OCI-LY7 (cell line): ENCODE measurements around the gene PCYOX1L. TPM values are rescaled to one million over a fixed set of nuclear protein-coding genes. Genes with fewer than 3 reads are reported as not detected.

Source experiments
- BruUV-seq: library from RNA; stranded (reverse); fragments of 400-500 nt; replicated peaks from 2 replicates; lab custom pipeline; 2021; lab: Mats Ljungman, UMichigan
- CTCF ChIA-PET: fragments of 300-600 bp; sonication (Branson Sonifier 250); formaldehyde crosslinking; loops from one replicate; lab custom pipeline; 2022; ENCODE audit warnings: antibody characterized with exemption; ENCODE audit not compliant: unreplicated experiment; lab: Charles Lee
- POLR2A ChIA-PET: fragments of 300-600 bp; sonication (Branson Sonifier 250); formaldehyde crosslinking; loops from one replicate; lab custom pipeline; 2022; ENCODE audit warnings: antibody characterized with exemption; lab: Charles Lee
- DNase-seq: peaks from one replicate; pipeline ENCODE4 v3.0.0-alpha.2; 2015; ENCODE audit warnings: low spot score
- H2AFZ ChIP-seq: fragments of 200-600 bp; sonication (generic), shearing (Covaris generic); 2 replicates; pipeline ENCODE4 v1.6.1; 2014; ENCODE audit warnings: mild to moderate bottlenecking, antibody characterized with exemption, low read length, moderate library complexity
- H3K27ac ChIP-seq: fragments of 200-600 bp; sonication (generic); 2 replicates; pipeline ENCODE4 v1.5.1; 2014; ENCODE audit warnings: mixed run types, low read depth, mild to moderate bottlenecking, moderate library complexity, low read length, inconsistent platforms; ENCODE audit not compliant: poor library complexity, severe bottlenecking
- H3K36me3 ChIP-seq: fragments of 200-600 bp; sonication (generic); 2 replicates; pipeline ENCODE4 v1.6.1; 2014; ENCODE audit warnings: mild to moderate bottlenecking, antibody characterized with exemption, low read length, moderate library complexity, mixed read lengths; ENCODE audit not compliant: insufficient read depth
- H3K4me1 ChIP-seq: fragments of 200-600 bp; sonication (generic); 2 replicates; pipeline ENCODE4 v1.5.1; 2014; ENCODE audit warnings: mild to moderate bottlenecking, low read length; ENCODE audit not compliant: insufficient read depth, poor library complexity, severe bottlenecking
- H3K4me2 ChIP-seq: fragments of 200-600 bp; sonication (generic); 2 replicates; pipeline ENCODE4 v1.6.1; 2014; ENCODE audit warnings: mild to moderate bottlenecking, low read length
- H3K4me3 ChIP-seq: fragments of 200-600 bp; sonication (generic); 2 replicates; pipeline ENCODE4 v1.5.1; 2014; ENCODE audit warnings: mild to moderate bottlenecking, low read depth, low read length; ENCODE audit not compliant: poor library complexity, severe bottlenecking
- H3K79me2 ChIP-seq: fragments of 200-600 bp; sonication (generic); 2 replicates; pipeline ENCODE4 v1.6.1; 2016; ENCODE audit warnings: low read depth, mild to moderate bottlenecking, low read length, moderate library complexity, mixed read lengths; ENCODE audit not compliant: insufficient read depth
- H3K9me2 ChIP-seq: fragments of 200-600 bp; sonication (generic); 2 replicates; pipeline ENCODE4 v1.6.1; 2016; ENCODE audit warnings: mild to moderate bottlenecking, low read length, mixed read lengths; ENCODE audit not compliant: insufficient read depth
- H3K9me3 ChIP-seq: fragments of 200-600 bp; sonication (generic); 2 replicates; pipeline ENCODE4 v1.6.1; 2014; ENCODE audit warnings: mild to moderate bottlenecking, mixed run types, low read length, mixed read lengths
- H4K20me1 ChIP-seq: fragments of 200-600 bp; sonication (generic); 2 replicates; pipeline ENCODE4 v1.6.1; 2014; ENCODE audit warnings: mild to moderate bottlenecking, antibody characterized with exemption, low read length, moderate library complexity, mixed read lengths; ENCODE audit not compliant: insufficient read depth
- CTCF ChIP-seq: fragments of 200-600 bp; sonication (generic); conservative IDR thresholded peaks from 2 replicates; pipeline ENCODE4 v1.5.1; 2014; ENCODE audit warnings: mild to moderate bottlenecking, antibody characterized with exemption, low read length, moderate library complexity, mixed read lengths
- EZH2phosphoT487 ChIP-seq: fragments of 200-600 bp; sonication (generic); IDR thresholded peaks from 2 replicates; pipeline ENCODE4 v1.6.1; 2018; ENCODE audit warnings: low read depth, borderline replicate concordance, mild to moderate bottlenecking, mixed run types, antibody characterized with exemption, low read length, moderate library complexity, mixed read lengths
- intact Hi-C: fragments of 100-400 bp; cut with micrococcal nuclease; formaldehyde crosslinking; loops from one replicate; pipeline ENCODE4 v1.10.0; 2022; ENCODE audit not compliant: unreplicated experiment
- total RNA-seq, 2 experiments: library from RNA; depleted of rRNA in 1 of 2; stranded (reverse); fragments of >200 nt in 1 of 2; shearing (Covaris generic) in 1 of 2; gene quantifications; 2 replicates each; pipeline ENCODE4 v1.2.3, GENCODE V29; 2014 to 2022

PCYOX1L gene
- total RNA-seq, 2 experiments from 2014 or later: 22.5 to 33.3 TPM

- no peak for DNase-seq
- no peaks in the 10 kb centered on the region for H3K9me2 ChIP-seq
- H3K27ac ChIP-seq: no peak overlapping the region
- H3K4me2 ChIP-seq: no peak overlapping the region
- H2AFZ ChIP-seq: no peak overlapping the region
- H3K4me1 ChIP-seq: no peaks in the 10 kb centered on the region
- CTCF ChIA-PET: no interaction called here
- POLR2A ChIA-PET: no interaction called here
- intact Hi-C loops: no loop called here
- no peaks in the 10 kb centered on the region for H3K79me2 ChIP-seq
- no peaks in the 10 kb centered on the region for H4K20me1 ChIP-seq
- no peak overlapping the region for H3K4me3 ChIP-seq
- TF ChIP-seq EZH2phosphoT487: no peak
- no peak for TF ChIP-seq CTCF
- no peaks in the 10 kb centered on the region for H3K36me3 ChIP-seq
- BruUV-seq: no TSS peak
- H3K9me3 ChIP-seq: no peaks in the 10 kb centered on the region
These were observed 59.3 kb downstream of the PCYOX1L start for GRCh38 chr5:149416987-149417710.

- no peak overlapping the region for H3K4me2 ChIP-seq
- H3K27ac ChIP-seq: no peak overlapping the region
- H3K4me1 ChIP-seq: no peaks in the 10 kb centered on the region
- POLR2A ChIA-PET: interaction anchor here (0.6 kb wide), 1 partner anchor 418 kb away, joined by 3 read pairs; no protein-coding TSS in a partner anchor
- H4K20me1 ChIP-seq: no peaks in the 10 kb centered on the region
- no peak for DNase-seq
- no peak overlapping the region for H2AFZ ChIP-seq
- BruUV-seq: no TSS peak
- H3K79me2 ChIP-seq: no peaks in the 10 kb centered on the region
- TF ChIP-seq EZH2phosphoT487 (no peak), CTCF (no peak)
- no peaks in the 10 kb centered on the region for H3K36me3 ChIP-seq
- intact Hi-C loops: no loop called here
- no peak overlapping the region for H3K4me3 ChIP-seq
- CTCF ChIA-PET: interaction anchor here (0.6 kb wide), 1 partner anchor 31 kb away, joined by 4 read pairs; no protein-coding TSS in a partner anchor
- no peaks in the 10 kb centered on the region for H3K9me3 ChIP-seq
- H3K9me2 ChIP-seq: no peaks in the 10 kb centered on the region
These were observed 60.0 kb downstream of the PCYOX1L start for GRCh38 chr5:149417711-149418368.
